ENCODE data around the gene MYH9. TPM values are rescaled to one million over a fixed set of nuclear protein-coding genes. Genes with fewer than 3 reads are reported as not detected.

MYH9 gene
- total and polyA plus RNA-seq, 5 experiments from 2014 or later: 51.2 to 718 (median 389) TPM

Small RNAs within 50 kb of the gene (microRNA-seq; reads per million reads assigned to microRNA genes)
- gene MIR6819 (ENCODE audit: borderline microRNAs expressed): not detected

Other genes with a start within 250 kb of the MYH9 start
- 100 to 1,000 TPM; 215 to 231 TPM for gene APOL3, start 227.2 kb downstream of the MYH9 start, total RNA-seq
- gene APOL3, start 227.2 kb downstream of the MYH9 start, polyA plus RNA-seq: 10 to 100 TPM; 44.6 to 89.5 (median 72.0) TPM
- not detected for gene APOL4, start 186.2 kb downstream of the MYH9 start, total RNA-seq
- not detected for gene APOL4, start 186.2 kb downstream of the MYH9 start, polyA plus RNA-seq
- gene APOL2, start 148.4 kb downstream of the MYH9 start, total RNA-seq: 10 to 100 TPM; 58.3 to 64.1 TPM
- 10 to 100 TPM; 11.7 to 16.4 (median 16.3) TPM for gene APOL2, start 148.4 kb downstream of the MYH9 start, polyA plus RNA-seq
- 10 to 100 TPM; 15.3 to 16.5 TPM for gene APOL1, start 134.8 kb downstream of the MYH9 start, total RNA-seq
- gene APOL1, start 134.8 kb downstream of the MYH9 start, polyA plus RNA-seq: 10 to 100 TPM in 1 of 3 donors, 1 to 10 TPM in 2; 3.3 to 11.8 (median 4.6) TPM
- 10 to 100 TPM; 40.8 to 43.4 TPM for gene TXN2, start 93.7 kb upstream of the MYH9 start, total RNA-seq
- gene TXN2, start 93.7 kb upstream of the MYH9 start, polyA plus RNA-seq: 100 to 1,000 TPM; 145 to 158 (median 157) TPM
- 1 to 10 TPM; 6.7 to 6.8 TPM for gene FOXRED2, start 119.1 kb upstream of the MYH9 start, total RNA-seq
- 1 to 10 TPM; 1.8 to 6.8 (median 3.9) TPM for gene FOXRED2, start 119.1 kb upstream of the MYH9 start, polyA plus RNA-seq
- 100 to 1,000 TPM; 269 to 276 TPM for gene EIF3D, start 141.2 kb upstream of the MYH9 start, total RNA-seq
- gene EIF3D, start 141.2 kb upstream of the MYH9 start, polyA plus RNA-seq: 100 to 1,000 TPM; 129 to 190 (median 173) TPM